NCI-H2107 treated with DMSO at 0.1 percent for 48 hours (cell line): Measurements from ENCODE around the gene SLC15A1.
"Not testable (repeated sequence)": the region's sequence is repeated elsewhere in the genome, so short reads cannot be mapped to it uniquely, and the experiment has no call there.

Experiments
- DNase-seq: peaks from one replicate; lab custom pipeline; 2025; ENCODE audit not compliant: unreplicated experiment; lab: John Stamatoyannopoulos, UW

SLC15A1 gene

DNA sequence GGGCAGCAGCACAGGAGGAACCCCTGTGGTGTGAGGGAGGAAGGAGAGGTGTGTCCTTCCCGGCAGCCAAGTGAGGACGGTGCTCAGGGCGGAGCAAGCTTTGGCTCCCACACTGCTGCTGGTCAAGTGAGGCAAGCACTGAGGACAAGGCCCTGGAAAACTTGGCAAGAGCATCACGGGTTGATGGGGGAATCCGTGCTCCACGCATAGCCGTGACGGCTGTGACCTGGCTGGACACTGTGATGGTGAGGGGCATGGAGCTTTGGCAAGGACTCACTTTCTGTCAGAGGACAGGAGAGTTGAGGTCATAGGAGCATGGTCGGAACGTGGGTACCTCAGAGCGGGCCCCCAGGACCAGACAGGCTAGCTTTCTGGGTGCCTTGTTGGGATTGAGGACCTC, 29.0 kb upstream of the SLC15A1 start:
- no peak for DNase-seq

DNA sequence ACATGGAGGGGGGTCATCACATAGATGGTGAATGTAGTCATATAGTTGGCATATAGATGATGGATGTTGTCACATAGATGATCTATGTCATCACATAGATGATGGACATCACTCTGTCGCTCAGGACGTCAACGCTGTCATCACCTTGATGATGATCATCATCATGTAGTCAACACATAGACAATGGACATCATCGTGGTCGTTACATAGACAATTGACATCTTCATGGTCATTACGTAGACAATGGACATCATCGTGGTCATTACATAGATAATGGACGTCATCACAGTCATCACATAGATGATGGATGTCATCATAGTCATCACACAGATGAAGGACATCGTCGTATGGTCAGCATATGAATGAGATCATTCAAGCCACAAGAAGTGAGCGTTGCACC, 28.6 kb upstream of the SLC15A1 start:
- no peak for DNase-seq

DNA sequence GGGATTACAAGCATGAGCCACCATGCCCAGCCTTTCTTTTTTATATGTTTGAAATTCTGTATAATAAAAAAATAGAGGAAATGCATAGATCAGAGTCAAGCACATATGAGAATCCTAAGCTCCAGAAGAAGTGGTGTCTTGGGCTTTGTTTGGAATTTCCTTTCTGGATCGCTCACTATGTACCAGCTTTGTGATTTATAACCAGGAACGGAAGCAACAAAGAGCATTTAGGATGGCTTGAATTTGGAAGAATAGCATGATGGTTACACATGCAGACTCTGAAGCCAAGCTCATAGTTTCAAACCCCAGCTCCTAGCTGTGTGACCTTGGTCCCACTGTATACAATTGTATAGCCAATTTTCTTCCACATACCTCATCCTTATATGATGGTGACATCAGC, 28.0 kb upstream of the SLC15A1 start:
- no peak for DNase-seq

DNA sequence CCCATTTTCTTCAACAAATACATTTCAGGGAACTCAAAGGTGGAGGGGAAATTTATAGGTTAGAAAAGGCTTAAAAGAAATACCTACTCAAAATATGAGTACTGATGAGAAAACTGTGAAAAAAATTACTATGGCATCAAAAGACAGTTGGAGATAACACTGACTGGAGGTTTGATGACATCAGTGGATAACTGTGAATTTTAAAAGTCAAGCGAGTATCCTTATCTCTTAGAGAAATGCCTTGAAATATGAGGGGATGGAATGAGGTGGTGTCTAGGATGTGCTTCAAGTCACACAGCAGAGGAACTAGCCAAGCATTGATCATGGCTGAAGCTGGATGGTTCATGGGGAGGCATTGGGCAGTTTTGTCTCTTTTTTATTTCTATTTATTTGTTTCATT, 27.2 kb upstream of the SLC15A1 start:
- no peak for DNase-seq

DNA sequence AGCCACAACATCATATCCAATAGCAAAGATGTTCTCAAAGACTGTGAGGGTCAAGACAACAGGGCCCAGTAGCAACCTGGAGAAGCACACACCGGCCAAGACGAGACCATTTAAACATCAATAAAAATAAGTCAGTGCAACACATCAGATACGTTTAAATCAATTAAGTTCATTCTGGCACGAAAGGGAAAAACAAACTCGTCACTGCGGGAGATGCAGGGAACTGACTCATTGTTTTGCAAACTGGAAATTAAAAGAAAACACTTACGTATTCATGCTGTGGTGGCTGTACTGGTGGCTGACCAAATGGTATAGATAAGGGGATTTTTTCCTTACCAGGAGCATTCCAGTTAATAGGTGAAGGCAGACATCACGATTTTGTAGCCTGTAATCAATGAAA, 26.3 kb upstream of the SLC15A1 start:
- DNase-seq: no peak

DNA sequence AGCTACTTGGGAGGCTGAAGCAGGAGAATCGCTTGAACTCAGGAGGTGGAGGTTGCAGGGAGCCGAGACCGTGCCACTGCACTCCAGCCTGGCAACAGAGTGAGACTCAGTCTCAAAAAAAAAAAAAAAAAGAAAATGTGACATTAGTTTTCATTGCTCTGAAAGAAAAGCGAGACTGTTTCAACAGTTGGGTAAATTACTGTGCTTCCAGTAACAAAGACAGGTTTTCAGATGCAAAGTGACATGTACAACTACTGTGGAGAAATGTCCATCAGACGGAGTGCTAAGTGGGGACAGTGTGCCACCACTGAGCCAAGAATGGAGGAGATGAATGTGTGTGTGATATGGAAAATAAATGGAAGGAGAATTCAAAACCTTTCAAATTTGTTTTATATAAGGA, 24.2 kb upstream of the SLC15A1 start:
- DNase-seq: no peak

DNA sequence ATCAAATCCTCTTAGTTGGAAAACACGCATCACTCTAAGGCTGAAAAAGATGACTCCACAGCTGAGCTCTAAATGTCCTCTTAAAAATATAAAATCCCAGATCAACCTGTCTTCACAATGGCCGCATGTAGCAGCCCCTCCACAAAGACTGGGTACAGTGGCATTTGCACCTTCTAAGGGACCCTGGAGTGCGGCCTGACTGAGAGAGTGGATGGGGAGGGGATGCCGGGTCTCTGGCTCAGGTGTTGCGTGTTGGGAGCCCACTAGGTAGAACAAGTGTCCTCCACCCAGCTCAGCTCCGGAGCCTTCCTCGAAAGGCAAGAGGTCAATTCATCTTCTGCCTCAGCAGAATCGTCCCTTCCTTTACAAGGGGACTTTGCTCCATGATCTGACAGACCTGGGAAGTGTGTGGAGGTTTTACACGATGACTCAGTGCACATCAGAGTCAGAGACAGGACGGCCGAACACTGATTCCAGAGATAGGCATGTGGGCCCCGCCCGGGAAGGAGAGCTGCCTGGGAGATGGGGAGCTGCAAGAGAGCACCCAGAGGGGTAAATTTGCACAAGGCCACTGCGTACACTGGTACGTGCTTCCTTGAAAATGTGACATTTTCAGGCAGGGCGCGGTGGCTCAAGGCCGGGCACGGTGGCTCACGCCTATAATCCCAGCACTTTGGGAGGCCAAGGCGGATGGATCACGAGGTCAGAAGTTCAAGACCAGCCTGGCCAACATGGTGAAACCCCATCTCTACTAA, 23.5 kb upstream of the SLC15A1 start:
- no peak for DNase-seq

DNA sequence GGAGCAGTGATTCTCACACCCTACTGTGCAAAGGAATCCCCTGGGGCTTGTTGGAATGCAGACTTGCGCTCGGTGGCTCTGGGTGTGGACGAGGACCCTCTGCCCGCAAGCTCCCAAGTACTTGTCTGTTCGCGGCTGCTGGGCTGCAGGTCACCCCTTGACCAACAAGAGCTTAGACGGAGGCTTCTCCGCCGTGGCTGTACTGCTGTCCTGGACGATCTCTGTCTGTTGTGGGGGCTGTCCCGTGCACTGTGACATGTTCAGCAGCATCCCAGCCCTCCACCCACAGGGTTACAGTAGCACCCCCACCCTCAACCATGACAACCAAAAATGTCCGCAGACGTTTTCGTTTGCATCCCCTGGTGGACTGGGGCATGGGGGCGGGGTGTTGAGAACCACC, 22.9 kb upstream of the SLC15A1 start:
- no peak for DNase-seq

DNA sequence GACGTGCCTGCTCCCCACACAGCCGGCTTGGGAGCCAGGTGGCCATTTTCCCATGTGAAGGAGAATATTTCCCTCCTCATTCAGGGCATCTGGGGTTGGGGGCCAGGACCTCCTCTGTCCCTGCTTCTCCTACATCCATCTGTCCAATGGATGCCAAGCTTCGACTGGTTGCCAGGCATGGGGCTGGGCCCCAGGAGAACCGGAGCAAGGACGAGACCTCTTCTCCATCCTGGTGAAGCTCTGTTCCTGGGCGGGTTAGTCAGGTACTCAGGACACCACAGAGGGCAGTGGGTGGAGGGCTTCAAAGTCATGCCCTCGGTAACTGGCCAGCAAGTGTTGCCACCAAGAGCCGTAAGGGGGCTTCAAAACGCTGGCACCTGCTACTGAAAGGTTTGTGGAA, 22.3 kb upstream of the SLC15A1 start:
- DNase-seq: no peak

DNA sequence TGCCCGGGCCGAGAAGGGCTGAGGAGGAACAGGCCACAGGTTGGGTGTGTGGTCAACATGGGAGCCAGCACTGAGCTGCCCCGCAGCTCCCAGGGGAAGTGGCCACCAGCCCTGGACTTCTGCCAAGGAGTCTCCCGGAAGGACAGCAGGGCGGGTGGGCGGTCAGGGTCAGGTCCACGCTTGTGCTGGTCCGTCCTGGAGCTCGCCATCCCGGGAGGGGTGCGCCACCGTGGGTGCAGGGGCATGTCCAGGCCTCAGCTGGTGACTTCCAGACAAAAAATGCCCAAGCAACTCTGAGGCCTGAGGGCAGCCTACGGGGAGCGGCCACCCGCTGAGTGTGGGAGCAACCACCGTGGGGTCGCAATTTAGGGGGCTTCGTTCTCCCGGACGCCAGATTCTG, 21.4 kb upstream of the SLC15A1 start:
- no peak for DNase-seq

DNA sequence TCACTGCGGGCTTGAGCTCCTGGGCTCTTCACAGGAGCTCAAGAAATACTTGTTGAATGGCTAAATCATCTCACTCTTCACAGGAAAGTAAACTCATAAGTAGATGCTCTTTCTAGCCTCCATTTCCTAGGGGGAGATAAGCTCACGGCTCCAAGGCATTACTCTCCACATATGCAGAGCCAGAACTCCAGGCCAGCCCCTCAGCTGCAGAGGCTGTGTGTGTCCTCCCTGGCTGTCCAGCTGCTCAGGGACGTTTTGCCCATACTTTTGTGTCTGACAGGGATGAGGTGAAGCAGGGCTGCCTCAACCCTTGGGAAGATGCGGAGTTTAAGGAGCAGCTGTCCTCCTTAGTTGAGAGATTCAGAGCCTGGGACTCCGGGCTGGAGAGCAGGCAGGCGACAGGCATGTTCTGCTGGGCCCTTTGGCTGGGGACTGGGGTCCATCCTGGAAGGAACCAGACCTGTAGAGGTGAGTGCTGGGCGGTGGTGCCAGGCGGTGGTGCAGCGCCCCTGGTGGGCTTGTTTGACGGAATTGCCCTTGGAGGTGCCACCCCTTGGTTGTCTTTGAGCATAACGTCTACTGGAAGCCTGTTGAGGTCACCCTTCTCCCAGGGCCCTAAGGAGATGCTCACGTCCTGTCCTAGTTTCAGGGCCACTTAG, 20.5 kb upstream of the SLC15A1 start:
- no peak for DNase-seq

DNA sequence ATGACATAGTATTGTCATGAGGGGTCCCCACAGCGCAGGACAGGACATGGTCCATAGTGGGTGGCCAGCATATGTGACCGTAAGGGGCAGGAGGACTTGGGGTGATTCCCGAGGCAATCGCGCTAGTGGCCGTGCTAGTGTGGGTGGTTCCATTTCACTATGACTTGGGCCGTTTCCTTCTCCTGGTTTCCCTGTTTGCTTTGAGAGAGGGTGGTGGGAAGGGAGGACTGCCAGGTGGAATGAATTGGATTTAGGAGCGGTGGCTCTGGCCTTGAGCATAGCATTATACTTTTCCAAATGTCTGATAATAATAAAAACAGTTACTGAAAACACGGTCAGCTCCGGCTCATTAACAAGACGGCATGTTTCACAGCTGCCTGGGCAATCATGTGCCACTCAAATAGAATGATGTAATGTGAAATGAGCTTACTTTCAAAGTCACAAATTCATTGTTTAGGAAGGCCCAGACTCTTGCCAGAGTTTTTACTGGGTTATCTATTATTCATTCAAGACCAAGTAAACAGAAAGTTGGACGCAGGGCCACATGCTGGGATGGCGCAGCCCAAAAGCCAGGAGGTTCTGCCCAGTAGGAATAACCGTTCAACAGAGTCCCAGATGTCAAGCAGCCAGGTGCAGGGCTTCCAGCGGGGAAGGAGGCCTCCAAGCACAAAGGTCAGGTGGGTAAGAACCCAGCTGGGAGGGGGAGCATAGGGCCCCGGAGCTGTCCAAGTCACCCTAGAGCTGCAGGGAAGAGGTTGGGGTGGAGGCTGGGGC, 19.6 kb upstream of the SLC15A1 start:
- no peak for DNase-seq

DNA sequence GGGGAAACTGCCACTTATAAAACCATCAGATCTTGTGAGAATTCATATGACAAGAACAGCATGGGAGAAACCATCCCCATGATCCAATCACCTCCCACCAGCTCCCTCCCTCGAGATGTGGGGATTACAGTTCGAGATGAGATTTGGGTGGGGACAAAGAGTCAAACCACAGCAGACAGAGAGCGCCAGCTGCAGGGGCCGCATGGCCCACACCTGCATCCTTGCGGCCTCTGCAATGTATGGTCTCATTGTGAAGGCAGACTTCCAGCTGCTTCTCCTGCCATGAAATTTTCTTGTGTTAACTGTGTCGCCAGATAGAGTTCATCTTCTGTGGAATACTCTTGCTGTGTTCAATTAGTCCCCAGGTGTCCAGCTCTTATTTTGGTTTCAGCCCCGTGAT, 17.3 kb upstream of the SLC15A1 start:
- no peak for DNase-seq

DNA sequence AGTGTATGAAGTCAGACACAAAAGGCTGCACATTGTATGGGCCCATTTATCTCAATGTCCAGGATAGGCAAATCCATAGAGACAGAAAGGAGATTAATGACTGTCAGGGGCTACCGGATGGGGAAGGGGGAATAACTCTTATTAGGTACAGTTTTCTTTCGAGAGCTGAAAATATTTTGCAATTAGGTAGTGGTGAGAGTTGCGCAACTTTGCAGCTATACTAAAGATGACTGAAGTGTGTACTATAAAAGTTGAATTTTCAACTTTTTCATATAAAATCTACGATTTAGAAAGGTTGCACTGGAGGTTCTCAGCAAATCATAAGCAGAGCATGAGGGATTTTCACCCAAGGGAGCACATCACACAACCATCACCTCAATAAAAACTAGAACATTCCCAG, 16.1 kb upstream of the SLC15A1 start:
- no peak for DNase-seq

DNA sequence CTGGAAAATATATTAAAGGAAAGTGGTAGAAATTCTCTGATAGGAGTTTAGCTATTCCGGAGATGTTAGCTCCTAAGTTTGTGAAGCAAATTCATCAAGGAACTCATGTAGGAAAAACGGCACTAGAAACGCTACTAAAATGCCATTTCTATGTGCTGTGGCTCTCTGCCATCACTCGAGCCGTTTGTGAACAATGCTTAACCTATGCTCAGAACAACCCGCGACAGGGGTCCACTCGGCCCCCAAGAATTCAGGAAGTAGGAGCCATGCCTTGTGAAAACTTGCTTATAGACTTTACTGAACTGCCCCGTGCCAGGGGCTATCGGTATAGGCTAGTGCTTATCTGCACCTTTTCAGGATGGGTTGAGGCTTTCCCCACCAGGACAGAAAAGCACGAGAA, 14.2 kb upstream of the SLC15A1 start:
- no peak for DNase-seq

DNA sequence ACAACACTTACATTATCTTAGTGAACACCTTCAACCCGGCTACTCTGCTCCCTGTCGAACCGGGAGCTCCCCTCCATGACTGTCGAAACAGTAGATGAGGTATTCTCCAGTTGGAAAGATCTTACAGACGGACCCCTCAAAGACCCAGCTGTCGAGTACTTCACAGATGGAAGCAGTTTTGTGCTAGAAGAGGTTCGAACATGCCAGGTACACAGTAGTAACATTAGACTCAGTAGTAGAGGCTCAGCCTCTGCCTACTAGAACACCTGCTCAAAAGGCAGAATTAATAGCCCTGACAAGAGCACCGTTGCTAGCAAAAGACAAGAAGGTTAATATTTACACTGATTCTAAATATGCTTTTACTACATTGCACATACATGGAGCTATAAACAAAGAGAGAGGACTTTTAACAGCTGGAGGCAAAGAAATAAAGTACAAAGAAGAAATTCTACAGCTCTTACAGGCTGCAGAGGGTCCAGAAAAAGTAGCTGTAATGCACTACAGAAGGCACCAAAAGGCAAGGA, 13.6 kb upstream of the SLC15A1 start:
- DNase-seq: no peak

DNA sequence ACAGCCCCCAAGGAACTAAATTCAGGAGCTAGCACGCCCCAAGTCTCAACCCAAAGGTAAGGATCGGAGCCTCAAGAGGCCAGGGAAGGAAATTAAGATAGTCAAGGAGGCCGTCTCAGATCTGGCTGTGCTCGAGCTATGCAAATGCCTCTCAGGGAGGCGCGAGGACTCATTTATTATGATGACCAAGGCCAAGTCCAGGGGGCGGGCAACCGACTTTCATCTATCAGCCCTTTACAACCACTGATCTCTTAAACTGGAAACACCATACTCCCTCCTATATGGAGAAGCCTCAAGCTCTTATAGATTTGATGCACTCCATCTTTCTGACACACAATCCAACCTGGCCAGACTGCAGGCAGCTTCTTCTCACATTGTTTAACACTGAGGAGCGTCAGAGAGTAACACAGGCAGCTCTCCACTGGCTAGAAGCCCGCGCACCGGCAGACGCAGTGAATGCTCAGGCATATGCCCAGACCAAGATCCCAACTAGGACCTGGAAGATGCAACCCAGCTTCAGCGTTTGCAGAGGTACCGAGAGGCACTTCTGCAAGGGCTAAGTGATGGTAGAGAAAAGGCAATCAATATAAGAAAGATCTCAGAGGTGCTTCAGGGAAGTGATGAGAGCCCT, 9.6 kb upstream of the SLC15A1 start:
- no peak for DNase-seq

DNA sequence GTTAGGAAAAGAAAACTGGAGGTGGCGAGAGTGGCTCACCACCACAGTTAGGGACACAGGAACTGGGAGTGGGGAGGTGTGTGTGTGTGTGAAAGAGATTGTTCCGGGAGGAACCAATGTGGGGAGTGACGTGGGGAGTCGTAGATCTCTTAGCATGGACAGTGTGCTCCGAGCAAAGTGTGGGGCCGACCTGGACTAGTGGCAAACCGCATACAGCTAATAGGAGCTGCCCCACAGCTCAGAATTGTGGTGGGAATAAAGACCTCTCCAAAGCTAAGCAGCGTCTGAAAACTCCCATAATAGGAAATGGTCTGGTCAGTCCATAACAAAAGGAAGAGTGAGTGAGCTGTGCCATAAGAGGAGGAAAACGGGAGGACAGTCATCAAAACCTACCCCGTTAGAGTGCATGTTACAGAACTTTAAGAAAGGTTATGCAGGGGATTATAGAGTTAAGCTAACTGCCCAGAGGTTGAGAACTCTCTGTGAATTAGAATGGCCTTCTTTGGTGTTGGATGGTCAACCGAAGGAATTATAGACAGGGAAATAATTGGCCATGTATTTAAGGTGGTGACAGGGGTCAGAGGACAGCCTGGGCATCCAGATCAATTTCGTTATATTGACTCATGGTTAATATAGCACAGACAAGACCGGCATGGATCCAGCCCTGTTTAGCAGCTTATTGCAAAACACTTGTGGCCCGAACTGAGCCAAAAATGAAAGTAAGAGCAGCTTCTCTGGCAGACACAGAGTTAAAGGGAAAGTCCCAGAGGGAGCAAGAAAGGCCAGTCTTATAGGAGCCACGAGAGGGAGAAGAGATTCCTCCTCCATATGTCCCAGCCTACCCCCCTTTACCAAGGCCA, 8.9 kb upstream of the SLC15A1 start:
- no peak for DNase-seq

DNA sequence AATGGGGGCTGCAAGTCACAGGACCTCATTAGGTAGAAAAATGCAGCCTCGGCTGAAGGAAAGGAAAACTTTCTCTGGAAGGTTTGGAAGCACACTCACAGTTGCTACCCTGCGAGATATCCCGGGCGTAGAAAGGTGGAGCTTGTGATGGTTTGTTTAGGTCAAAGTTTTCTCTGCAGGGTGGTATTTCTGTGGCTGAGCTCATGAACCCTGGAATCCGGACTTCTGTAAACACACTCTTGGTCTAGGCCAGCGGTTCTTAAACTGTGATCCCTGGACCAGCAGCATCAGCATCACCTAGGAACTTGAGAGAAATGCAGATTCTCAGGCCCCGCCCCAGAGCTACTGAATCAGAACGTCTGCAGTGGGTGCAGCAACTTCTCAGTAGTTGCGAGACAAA, 3.3 kb upstream of the SLC15A1 start:
- DNase-seq: no peak

DNA sequence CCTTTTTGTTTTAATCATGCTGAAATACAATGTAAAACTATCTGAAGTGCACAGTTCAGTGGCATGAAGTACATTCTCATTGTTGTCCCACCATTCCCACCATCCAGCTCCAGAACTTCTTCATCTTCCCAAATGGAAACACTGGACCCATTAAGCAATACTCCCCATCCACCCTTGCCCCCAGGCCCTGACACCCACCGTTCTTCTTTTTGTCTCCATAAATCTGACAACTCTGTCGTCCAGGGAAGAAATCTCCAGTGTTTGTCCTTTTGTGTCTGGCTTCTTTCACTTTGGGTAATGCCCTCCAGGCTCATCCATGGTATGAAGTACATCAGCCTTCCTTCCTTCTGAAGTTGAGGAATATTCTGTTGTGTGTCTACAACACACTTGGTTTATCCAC, 2.6 kb upstream of the SLC15A1 start:
- DNase-seq: no peak

DNA sequence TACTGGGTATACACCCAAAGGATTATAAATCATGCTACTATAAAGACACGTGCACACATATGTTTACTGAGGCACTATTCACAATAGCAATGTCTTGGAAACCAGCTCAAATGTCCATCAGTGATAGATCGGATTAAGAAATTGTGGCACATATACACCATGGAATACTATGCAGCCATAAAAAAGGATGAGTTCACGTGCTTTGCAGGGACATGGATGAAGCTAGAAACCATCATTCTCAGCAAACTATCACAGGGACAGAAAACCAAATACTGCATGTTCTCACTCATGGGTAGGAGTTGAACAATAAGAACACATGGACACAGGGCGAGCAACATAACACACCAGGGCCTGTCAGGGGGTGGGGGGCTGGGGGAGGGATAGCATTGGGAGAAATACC, 2.0 kb upstream of the SLC15A1 start:
- DNase-seq: not testable (repeated sequence)
